Nephron progenitor cell (in vitro differentiated cells): ENCODE data around the gene ANO1.

ENCODE experiments used
- DNase-seq: peaks from one replicate; pipeline ENCODE4 v3.0.0; 2021
- H3K27ac Mint-ChIP-seq: 2 replicates; pipeline ENCODE4 v1.8.0; 2021; ENCODE audit warnings: mild to moderate bottlenecking, moderate library complexity, mixed read lengths
- H3K27me3 Mint-ChIP-seq: 2 replicates; pipeline ENCODE4 v1.8.0; 2021; ENCODE audit warnings: mild to moderate bottlenecking, low read depth, mixed read lengths; ENCODE audit not compliant: poor library complexity
- H3K36me3 Mint-ChIP-seq: 2 replicates; pipeline ENCODE4 v1.8.0; 2021; ENCODE audit warnings: low read depth, mixed read lengths
- H3K4me1 Mint-ChIP-seq: 2 replicates; pipeline ENCODE4 v1.8.0; 2021; ENCODE audit warnings: mixed read lengths
- H3K4me3 Mint-ChIP-seq: 2 replicates; pipeline ENCODE4 v1.8.0; 2021; ENCODE audit warnings: mild to moderate bottlenecking, moderate library complexity, mixed read lengths
- H3K9me3 Mint-ChIP-seq: 2 replicates; pipeline ENCODE4 v1.8.0; 2021; ENCODE audit warnings: mild to moderate bottlenecking, moderate library complexity, mixed read lengths
- CTCF ChIP-seq: fragments of 200-600 bp; sonication (generic); IDR thresholded peaks from 2 replicates; pipeline ENCODE4 v1.5.0; 2021; ENCODE audit warnings: antibody characterized with exemption

The ANO1 gene

GRCh38 chr11:70059971-70060370 is 18.1 kb upstream of the ANO1 start:
- no peak for TF ChIP-seq CTCF
- DNase-seq, result no peak
- peaks cover 18% of the 10 kb centered on the region for H3K27me3 Mint-ChIP-seq
- H3K36me3 Mint-ChIP-seq, result no peaks in the 10 kb centered on the region
- peaks cover 30% of the 10 kb centered on the region for H3K9me3 Mint-ChIP-seq
- H3K4me3 Mint-ChIP-seq, result no peak overlapping the region
- no peak overlapping the region for H3K27ac Mint-ChIP-seq
- peaks cover 15% of the 10 kb centered on the region for H3K4me1 Mint-ChIP-seq

- no peak for TF ChIP-seq CTCF
- H3K4me3 Mint-ChIP-seq, result no peak overlapping the region
- H3K27ac Mint-ChIP-seq, result no peak overlapping the region
- H3K27me3 Mint-ChIP-seq, result peaks cover 21% of the 10 kb centered on the region
- H3K9me3 Mint-ChIP-seq, result peaks cover 28% of the 10 kb centered on the region
- H3K4me1 Mint-ChIP-seq, result peaks cover 21% of the 10 kb centered on the region
- H3K36me3 Mint-ChIP-seq, result no peaks in the 10 kb centered on the region
- DNase-seq, result no peak
These were observed 17.4 kb upstream of the ANO1 start for GRCh38 chr11:70060611-70061293.

- H3K27me3 Mint-ChIP-seq, result peaks cover 23% of the 10 kb centered on the region
- TF ChIP-seq CTCF, result no peak
- H3K27ac Mint-ChIP-seq, result no peak overlapping the region
- H3K4me1 Mint-ChIP-seq, result peaks cover 25% of the 10 kb centered on the region
- H3K36me3 Mint-ChIP-seq, result no peaks in the 10 kb centered on the region
- no peak for DNase-seq
- H3K9me3 Mint-ChIP-seq, result peaks cover 18% of the 10 kb centered on the region
- no peak overlapping the region for H3K4me3 Mint-ChIP-seq
These were observed 16.4 kb upstream of the ANO1 start for GRCh38 chr11:70061734-70062133.

GRCh38 chr11:70063121-70063520 is 15.0 kb upstream of the ANO1 start:
- no peaks in the 10 kb centered on the region for H3K36me3 Mint-ChIP-seq
- H3K4me3 Mint-ChIP-seq, result no peak overlapping the region
- H3K27me3 Mint-ChIP-seq, result peaks cover 19% of the 10 kb centered on the region
- no peak for DNase-seq
- no peak for TF ChIP-seq CTCF
- H3K9me3 Mint-ChIP-seq, result peaks cover 4% of the 10 kb centered on the region
- peaks cover 33% of the 10 kb centered on the region for H3K4me1 Mint-ChIP-seq
- no peak overlapping the region for H3K27ac Mint-ChIP-seq

- no peak for DNase-seq
- Mint-ChIP-seq H3K4me3 (no peak overlapping the region), H3K27me3 (peaks cover 23% of the 10 kb centered on the region), H3K27ac (peak overlapping the region; percentile 84), H3K4me1 (peaks cover 37% of the 10 kb centered on the region), H3K9me3 (no peaks in the 10 kb centered on the region), H3K36me3 (no peaks in the 10 kb centered on the region)
- no peak for TF ChIP-seq CTCF
These were observed 14.6 kb upstream of the ANO1 start for GRCh38 chr11:70063555-70063954.
